Endothelial cell of umbilical vein (primary cell): ENCODE results near the gene ABCC5.

ENCODE experiments used
- POLR2AphosphoS5 ChIP-seq: IDR thresholded peaks from 2 replicates; pipeline ENCODE4 v1.6.1; 2012; ENCODE audit warnings: low read depth, mild to moderate bottlenecking, control low read depth, low read length, moderate library complexity; ENCODE audit not compliant: insufficient read depth
- TF ChIP-seq, protein P1 (sequence below), 2 donors: IDR thresholded peaks; 1 replicate in 1 of 2; 2 replicates in 1 of 2; pipeline ENCODE4 v1.5.1; 2011; ENCODE audit warnings: low read length in 2 of 2, mild to moderate bottlenecking in 2 of 2, moderate library complexity in 2 of 2, control low read depth in 1 of 2, inconsistent platforms in 1 of 2, low read depth in 1 of 2; ENCODE audit not compliant: insufficient read depth in 1 of 2; ENCODE audit errors: extremely low read depth in 1 of 2

DNA sequence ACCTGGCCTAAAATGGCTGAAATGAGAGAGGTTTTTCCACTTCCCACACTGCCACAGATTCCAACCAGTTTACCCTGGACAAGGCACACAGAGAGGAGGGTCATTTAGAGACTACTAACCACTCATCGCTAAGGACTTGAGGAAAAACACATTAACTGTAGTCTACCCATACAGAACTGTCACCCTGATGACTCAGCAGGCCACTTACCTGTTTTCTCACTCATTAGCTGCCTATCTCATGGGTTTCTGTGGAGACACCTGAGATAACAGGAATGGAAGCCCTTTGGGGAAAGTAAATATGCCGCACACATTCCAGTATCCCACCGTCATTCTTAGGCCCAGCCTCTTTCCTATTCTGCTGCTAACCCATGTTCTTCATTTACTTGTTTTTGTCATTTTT, 50.0 kb downstream of the ABCC5 start:
- TF ChIP-seq, protein P1, sequence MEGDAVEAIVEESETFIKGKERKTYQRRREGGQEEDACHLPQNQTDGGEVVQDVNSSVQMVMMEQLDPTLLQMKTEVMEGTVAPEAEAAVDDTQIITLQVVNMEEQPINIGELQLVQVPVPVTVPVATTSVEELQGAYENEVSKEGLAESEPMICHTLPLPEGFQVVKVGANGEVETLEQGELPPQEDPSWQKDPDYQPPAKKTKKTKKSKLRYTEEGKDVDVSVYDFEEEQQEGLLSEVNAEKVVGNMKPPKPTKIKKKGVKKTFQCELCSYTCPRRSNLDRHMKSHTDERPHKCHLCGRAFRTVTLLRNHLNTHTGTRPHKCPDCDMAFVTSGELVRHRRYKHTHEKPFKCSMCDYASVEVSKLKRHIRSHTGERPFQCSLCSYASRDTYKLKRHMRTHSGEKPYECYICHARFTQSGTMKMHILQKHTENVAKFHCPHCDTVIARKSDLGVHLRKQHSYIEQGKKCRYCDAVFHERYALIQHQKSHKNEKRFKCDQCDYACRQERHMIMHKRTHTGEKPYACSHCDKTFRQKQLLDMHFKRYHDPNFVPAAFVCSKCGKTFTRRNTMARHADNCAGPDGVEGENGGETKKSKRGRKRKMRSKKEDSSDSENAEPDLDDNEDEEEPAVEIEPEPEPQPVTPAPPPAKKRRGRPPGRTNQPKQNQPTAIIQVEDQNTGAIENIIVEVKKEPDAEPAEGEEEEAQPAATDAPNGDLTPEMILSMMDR (IDR thresholded peaks at IDR 0.05; ENCODE audit: extremely low read depth in 1 of 2, insufficient read depth in 1 of 2, low read depth in 1 of 2, low read length in 2 of 2), result no peak
- no peak for TF ChIP-seq POLR2AphosphoS5
